ENCODE results near the gene CNTNAP2. TPM values are rescaled to one million over a fixed set of nuclear protein-coding genes. Genes with fewer than 3 reads are reported as not detected.

Gene CNTNAP2
- total and polyA plus RNA-seq, 9 of the 15 experiments (the other 6 are each of a cell fraction or from before 2014, with no cell fraction given): 0.04 to 0.62 (median 0.09) TPM; not detected in 4

DNA sequence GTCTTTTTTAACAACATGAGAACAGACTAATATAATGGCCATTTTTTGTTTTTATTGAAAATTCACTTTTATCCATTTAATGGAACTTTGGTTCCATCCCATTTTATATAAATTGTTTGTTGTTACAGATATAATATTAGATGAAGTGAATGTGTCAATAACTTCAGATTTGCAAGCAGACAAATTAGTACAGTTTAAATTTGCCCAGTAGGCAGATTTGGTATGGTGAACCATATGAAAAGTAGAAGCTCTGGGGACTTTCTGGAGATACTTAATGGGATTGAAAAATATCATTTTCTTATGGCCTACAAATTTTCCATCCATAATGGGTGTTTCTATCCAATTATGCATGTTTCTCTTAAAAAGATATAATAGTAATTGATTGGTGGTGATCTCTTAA, 1277.7 kb downstream of the CNTNAP2 start:
- POLR2A ChIA-PET: no interaction called here
- no peaks in the 10 kb centered on the region for H3K9me1 ChIP-seq (ENCODE audit: control insufficient read depth, insufficient read depth, low read length)
- ATAC-seq: no peak
- CTCF ChIA-PET (ENCODE audit: low intra/inter-chr PET ratio): no interaction called here
- DNase-seq (ENCODE audit: extremely low read depth in 1 of 4, low spot score in 3 of 4): no peak
- in situ Hi-C loops (cut with MboI) (no loop called here), intact Hi-C loops (cut with micrococcal nuclease) (no loop called here)
- H4K20me1 ChIP-seq (replicated peaks; ENCODE audit: control insufficient read depth, insufficient read depth, low read length): no peaks in the 10 kb centered on the region
- no peaks in the 10 kb centered on the region for H3K4me1 ChIP-seq (replicated peaks in 1 of 2; ENCODE audit: control insufficient read depth in 2 of 2, insufficient read depth in 2 of 2, low read length in 2 of 2)
- H3K27me3 ChIP-seq (ENCODE audit: control insufficient read depth in 2 of 2, insufficient read depth in 2 of 2, low read length in 2 of 2): no peaks in the 10 kb centered on the region
- FAIRE-seq: no peak
- no peak overlapping the region for H3K4me3 ChIP-seq
- no peak overlapping the region for H3K9ac ChIP-seq (ENCODE audit: insufficient read depth in 1 of 2, low read depth in 2 of 2, low read length in 2 of 2)
- no peak overlapping the region for H3K4me2 ChIP-seq (ENCODE audit: insufficient read depth, low read length)
- H3K27ac ChIP-seq (ENCODE audit: extremely low read depth, low read depth, low read length): no peak overlapping the region
- BruUV-seq (replicated peaks): no TSS peak
- no peaks in the 10 kb centered on the region for H3K79me2 ChIP-seq (ENCODE audit: control insufficient read depth, insufficient read depth, low read length)
- H3K9me3 ChIP-seq (replicated peaks; ENCODE audit: control insufficient read depth, insufficient read depth, low read depth, low read length): no peaks in the 10 kb centered on the region; the same call in 1 of the 2 replicates
- TF ChIP-seq NCOA6 (IDR thresholded peaks at IDR 0.05) (no peak), RUNX1 (IDR thresholded peaks at IDR 0.05; ENCODE audit: low read depth) (no peak), ZC3H4 (CRISPR knock-in tag; IDR thresholded peaks at IDR 0.05; ENCODE audit: borderline replicate concordance) (no peak), HNRNPLL (IDR thresholded peaks at IDR 0.05; ENCODE audit: low read depth, low read length, poor library complexity, severe bottlenecking) (no peak), ZNF316 (IDR thresholded peaks at IDR 0.05) (0 out of 2 replicates have a peak, but pooled peaks have one; percentile 27)
- no peaks in the 10 kb centered on the region for H3K36me3 ChIP-seq (ENCODE audit: control insufficient read depth, insufficient read depth, low read length)
- no peak overlapping the region for H2AFZ ChIP-seq (ENCODE audit: low read depth, low read length)

DNA sequence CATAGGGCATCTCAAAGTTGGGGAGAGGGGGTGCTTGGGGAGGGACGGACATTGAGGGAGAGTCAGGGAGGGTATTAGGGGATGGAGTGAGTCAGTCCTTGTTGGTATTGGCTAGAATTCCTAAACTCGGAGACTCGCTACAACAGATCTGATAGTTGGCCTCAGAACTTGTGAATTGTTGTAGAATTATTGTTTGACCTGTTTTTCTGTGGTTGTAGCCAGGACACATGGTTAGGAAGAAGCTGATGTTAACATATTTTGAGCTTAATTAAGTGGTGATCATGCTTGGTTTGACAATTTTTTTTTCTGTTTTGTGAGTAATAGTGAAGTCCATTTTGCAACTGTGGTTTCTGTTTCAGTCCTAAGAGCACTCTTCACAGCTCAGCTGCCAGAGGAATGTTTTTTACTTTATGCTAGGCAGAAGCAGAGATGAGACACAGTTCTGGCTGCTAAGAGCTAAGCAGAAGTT, 1283.7 kb downstream of the CNTNAP2 start:
- Histone ChIP-seq H3K9ac (ENCODE audit: insufficient read depth in 1 of 2, low read depth in 2 of 2, low read length in 2 of 2) (no peak overlapping the region), H3K9me3 (replicated peaks; ENCODE audit: control insufficient read depth, insufficient read depth, low read depth, low read length) (0 out of 2 replicates have a peak, but pooled peaks cover 2% of the 10 kb centered on the region), H3K27ac (ENCODE audit: extremely low read depth, low read depth, low read length) (no peak overlapping the region), H3K4me1 (replicated peaks in 1 of 2; ENCODE audit: control insufficient read depth in 2 of 2, insufficient read depth in 2 of 2, low read length in 2 of 2) (no peaks in the 10 kb centered on the region), H4K20me1 (replicated peaks; ENCODE audit: control insufficient read depth, insufficient read depth, low read length) (no peaks in the 10 kb centered on the region), H3K27me3 (ENCODE audit: control insufficient read depth in 2 of 2, insufficient read depth in 2 of 2, low read length in 2 of 2) (no peaks in the 10 kb centered on the region), H3K4me2 (ENCODE audit: insufficient read depth, low read length) (no peak overlapping the region), H3K36me3 (ENCODE audit: control insufficient read depth, insufficient read depth, low read length) (no peaks in the 10 kb centered on the region), H3K79me2 (ENCODE audit: control insufficient read depth, insufficient read depth, low read length) (no peaks in the 10 kb centered on the region), H2AFZ (ENCODE audit: low read depth, low read length) (no peak overlapping the region), H3K4me3 (no peak overlapping the region), H3K9me1 (ENCODE audit: control insufficient read depth, insufficient read depth, low read length) (no peaks in the 10 kb centered on the region)
- BruUV-seq (replicated peaks): no TSS peak
- ChIA-PET CTCF (ENCODE audit: low intra/inter-chr PET ratio) (no interaction called here), POLR2A (no interaction called here)
- in situ Hi-C loops (cut with MboI): no loop called here
- DNase-seq (ENCODE audit: extremely low read depth in 1 of 4, low spot score in 3 of 4) (no peak), FAIRE-seq (no peak), ATAC-seq (no peak)
- 2% methylated on average over 3 of the region's 3 CpGs for WGBS (ENCODE audit: insufficient coverage, low coverage, missing lambda C conversion rate)
- intact Hi-C loops (cut with micrococcal nuclease): no loop called here
- TF ChIP-seq TCFL5 (CRISPR knock-in tag; conservative IDR thresholded peaks at IDR 0.05): no peak
- no peak for TF ChIP-seq NCOR1 (IDR thresholded peaks at IDR 0.05)
- no peak for TF ChIP-seq SMAD2 (IDR thresholded peaks at IDR 0.05; ENCODE audit: low read depth, low read length)
- TF ChIP-seq, protein P1, sequence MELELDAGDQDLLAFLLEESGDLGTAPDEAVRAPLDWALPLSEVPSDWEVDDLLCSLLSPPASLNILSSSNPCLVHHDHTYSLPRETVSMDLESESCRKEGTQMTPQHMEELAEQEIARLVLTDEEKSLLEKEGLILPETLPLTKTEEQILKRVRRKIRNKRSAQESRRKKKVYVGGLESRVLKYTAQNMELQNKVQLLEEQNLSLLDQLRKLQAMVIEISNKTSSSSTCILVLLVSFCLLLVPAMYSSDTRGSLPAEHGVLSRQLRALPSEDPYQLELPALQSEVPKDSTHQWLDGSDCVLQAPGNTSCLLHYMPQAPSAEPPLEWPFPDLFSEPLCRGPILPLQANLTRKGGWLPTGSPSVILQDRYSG (tag; conservative IDR thresholded peaks at IDR 0.05; ENCODE audit: low read depth): no peak
- no peak for TF ChIP-seq U2AF1 (optimal IDR thresholded peaks at IDR 0.05; ENCODE audit: low read depth, low read length)
- TF ChIP-seq ESRRB (CRISPR knock-in tag; IDR thresholded peaks at IDR 0.05; ENCODE audit: borderline replicate concordance): no peak
- TF ChIP-seq MTA1 (IDR thresholded peaks at IDR 0.05; ENCODE audit: borderline replicate concordance): no peak
- no peak for TF ChIP-seq DACH1 (IDR thresholded peaks at IDR 0.05; ENCODE audit: partially characterized antibody)
- no peak for TF ChIP-seq RBM25 (IDR thresholded peaks at IDR 0.05; ENCODE audit: low read depth, low read length, severe bottlenecking)
